ENCODE data around the gene ABCG5.

Gene ABCG5

DNA sequence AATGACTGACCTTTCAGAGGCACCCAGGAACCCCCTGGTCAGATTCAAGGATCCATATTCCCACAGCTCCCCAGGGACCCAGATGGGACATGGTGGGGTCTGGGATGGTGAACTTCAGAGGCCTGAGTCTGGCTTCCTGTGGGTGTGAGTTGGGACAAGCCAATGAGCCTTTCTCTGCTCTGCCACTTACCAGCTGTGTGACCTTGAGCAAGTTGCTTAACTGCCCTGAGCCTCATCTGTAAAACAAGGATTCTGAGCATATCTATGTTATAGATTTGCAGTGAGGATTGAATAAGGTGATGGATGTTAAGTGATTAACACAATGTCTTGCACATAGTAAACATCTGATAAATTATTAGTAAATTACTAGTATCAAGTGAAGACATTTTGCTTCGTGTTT is 6.5 kb upstream of the ABCG5 start:
- no peak for DNase-seq (ENCODE audit: low read depth)
- no peak overlapping the region for H3K4me3 ChIP-seq (ENCODE audit: low read depth, low read length)
- in situ Hi-C loops (cut with HindIII; ENCODE audit: low sequenced_read_pairs): no loop called here
- TF ChIP-seq, protein P1, sequence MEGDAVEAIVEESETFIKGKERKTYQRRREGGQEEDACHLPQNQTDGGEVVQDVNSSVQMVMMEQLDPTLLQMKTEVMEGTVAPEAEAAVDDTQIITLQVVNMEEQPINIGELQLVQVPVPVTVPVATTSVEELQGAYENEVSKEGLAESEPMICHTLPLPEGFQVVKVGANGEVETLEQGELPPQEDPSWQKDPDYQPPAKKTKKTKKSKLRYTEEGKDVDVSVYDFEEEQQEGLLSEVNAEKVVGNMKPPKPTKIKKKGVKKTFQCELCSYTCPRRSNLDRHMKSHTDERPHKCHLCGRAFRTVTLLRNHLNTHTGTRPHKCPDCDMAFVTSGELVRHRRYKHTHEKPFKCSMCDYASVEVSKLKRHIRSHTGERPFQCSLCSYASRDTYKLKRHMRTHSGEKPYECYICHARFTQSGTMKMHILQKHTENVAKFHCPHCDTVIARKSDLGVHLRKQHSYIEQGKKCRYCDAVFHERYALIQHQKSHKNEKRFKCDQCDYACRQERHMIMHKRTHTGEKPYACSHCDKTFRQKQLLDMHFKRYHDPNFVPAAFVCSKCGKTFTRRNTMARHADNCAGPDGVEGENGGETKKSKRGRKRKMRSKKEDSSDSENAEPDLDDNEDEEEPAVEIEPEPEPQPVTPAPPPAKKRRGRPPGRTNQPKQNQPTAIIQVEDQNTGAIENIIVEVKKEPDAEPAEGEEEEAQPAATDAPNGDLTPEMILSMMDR (IDR thresholded peaks at IDR 0.05; ENCODE audit: low read depth, low read length, missing control alignments): no peak

DNA sequence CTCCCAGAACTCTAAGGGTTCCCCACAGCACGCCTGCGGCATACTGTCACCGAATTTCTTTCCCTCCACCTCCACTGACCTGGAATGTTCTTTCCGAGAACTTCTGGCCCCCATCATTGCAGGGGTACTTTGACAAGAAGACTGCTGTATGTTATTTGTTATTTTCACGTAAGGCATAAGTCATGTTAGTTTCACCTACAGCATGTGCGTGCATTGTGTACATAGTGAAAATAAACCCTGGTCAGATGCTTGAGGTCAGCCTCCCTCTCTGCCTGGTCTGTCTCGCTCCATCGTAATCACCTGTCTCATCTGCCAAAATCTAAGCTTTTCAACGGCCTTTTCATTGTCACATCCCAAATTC is 4.2 kb upstream of the ABCG5 start:
- DNase-seq (ENCODE audit: low read depth): no peak
- no peak overlapping the region for H3K4me3 ChIP-seq (ENCODE audit: low read depth, low read length)
- in situ Hi-C loops (cut with HindIII; ENCODE audit: low sequenced_read_pairs): no loop called here
- TF ChIP-seq, protein P1 (IDR thresholded peaks at IDR 0.05; ENCODE audit: low read depth, low read length, missing control alignments): no peak

DNA sequence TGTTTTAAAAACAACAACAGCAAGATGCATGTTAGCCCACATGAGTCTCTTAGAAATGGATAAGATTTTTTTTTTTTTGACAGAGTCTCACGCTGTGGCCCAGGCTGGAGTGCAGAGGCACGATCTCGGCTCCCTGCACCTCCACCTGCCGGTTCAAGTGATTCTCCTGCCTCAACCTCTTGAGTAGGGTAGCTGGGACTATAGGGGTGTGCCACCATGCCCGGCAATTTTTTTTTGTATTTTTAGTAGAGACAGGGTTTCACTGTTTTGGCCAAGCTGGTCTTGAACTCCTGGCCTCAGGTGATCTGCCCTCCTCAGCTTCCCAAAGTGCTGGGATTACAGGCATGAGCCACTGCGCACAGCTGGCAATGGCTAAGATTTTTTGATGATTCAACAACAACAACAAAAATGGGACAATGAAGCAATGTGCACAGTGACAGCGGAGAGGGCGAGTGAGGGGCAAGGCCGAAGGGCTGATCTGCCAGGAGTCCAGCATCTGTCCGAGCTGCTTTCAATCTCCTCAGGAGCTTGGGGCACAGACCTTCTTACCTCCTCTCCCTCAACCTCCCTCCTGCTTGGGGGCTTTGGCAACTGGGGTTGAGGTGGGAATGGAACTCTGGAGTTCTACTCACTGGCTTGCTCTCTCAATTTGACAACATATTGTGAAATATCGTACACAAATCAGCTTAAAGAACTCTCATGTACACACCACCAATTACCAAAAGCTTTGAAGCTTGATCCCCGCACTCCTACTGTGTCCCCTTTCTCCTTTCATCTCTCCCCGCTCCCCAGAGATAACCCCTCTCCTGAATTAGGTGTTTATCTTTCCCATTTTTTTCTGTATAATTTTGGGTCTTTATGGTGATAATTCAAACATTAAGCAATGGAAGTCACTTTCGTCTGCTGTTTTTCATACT is 3.6 kb upstream of the ABCG5 start:
- no peak for DNase-seq (ENCODE audit: low read depth)
- TF ChIP-seq, protein P1 (IDR thresholded peaks at IDR 0.05; ENCODE audit: low read depth, low read length, missing control alignments): no peak
- no peak overlapping the region for H3K4me3 ChIP-seq (ENCODE audit: low read depth, low read length)
- in situ Hi-C loops (cut with HindIII; ENCODE audit: low sequenced_read_pairs): no loop called here

DNA sequence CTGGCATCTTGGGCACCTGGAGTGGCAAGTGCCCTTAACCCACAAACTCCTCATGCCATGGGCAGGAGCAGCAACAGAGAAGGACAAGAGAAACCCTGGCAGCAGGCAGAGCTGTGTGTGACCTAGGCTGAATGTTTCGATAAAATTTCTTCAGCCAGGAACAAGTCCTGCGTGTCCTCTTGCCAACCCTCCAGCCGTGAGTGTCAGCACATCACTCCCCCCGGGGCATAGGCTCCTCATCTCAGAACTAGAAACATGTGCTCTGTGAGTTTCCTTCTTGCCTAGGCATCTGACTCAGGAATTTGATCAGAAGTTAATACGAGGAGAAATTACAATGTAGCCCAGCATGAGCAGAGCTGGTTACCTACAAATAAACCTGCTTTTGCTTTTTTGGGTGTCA is 2.3 kb upstream of the ABCG5 start:
- TF ChIP-seq, protein P1 (IDR thresholded peaks at IDR 0.05; ENCODE audit: low read depth, low read length, missing control alignments): no peak
- in situ Hi-C loops (cut with HindIII; ENCODE audit: low sequenced_read_pairs): no loop called here
- H3K4me3 ChIP-seq (ENCODE audit: low read depth, low read length): no peak overlapping the region
- no peak for DNase-seq (ENCODE audit: low read depth)

DNA sequence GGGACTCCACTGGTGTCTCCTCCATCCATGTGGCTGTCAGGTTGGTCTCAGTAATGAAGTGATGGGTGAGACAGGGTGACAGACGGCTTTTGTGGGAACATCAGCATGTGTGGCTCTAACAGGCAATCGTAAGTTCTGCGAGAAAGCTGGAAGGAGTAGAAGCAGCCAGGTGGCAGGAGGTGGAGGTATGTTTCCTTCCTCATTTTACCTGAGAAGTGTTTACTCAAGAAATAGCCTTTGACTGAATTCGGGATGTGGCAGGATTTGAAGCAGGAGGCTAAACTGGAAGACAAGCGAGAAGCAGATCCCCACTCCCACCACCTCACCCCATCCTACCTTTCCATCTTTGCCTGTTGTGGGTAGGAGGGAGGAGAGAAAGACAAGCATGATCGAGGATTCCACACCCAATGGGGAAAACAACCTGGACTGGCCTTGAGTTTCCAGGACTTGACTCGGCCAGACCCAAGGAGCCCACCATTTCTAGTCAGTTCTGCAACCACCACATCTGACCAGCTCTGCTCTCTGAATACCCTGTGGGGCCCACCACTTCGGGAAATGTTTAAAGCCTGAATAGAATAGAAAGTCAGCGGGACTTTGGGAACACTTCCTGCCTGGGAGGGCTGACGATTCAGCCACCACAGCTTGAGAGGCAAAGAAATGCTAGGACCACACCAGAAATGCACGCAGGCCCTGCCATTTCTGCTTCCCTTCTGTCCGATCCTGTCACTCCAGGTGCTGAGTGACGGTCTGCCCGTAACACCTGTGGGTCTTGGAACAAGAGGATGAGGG is 1.3 kb upstream of the ABCG5 start:
- no peak for DNase-seq (ENCODE audit: low read depth)
- no peak overlapping the region for H3K4me3 ChIP-seq (ENCODE audit: low read depth, low read length)
- in situ Hi-C loops (cut with HindIII; ENCODE audit: low sequenced_read_pairs): no loop called here
- TF ChIP-seq, protein P1 (IDR thresholded peaks at IDR 0.05; ENCODE audit: low read depth, low read length, missing control alignments): no peak

DNA sequence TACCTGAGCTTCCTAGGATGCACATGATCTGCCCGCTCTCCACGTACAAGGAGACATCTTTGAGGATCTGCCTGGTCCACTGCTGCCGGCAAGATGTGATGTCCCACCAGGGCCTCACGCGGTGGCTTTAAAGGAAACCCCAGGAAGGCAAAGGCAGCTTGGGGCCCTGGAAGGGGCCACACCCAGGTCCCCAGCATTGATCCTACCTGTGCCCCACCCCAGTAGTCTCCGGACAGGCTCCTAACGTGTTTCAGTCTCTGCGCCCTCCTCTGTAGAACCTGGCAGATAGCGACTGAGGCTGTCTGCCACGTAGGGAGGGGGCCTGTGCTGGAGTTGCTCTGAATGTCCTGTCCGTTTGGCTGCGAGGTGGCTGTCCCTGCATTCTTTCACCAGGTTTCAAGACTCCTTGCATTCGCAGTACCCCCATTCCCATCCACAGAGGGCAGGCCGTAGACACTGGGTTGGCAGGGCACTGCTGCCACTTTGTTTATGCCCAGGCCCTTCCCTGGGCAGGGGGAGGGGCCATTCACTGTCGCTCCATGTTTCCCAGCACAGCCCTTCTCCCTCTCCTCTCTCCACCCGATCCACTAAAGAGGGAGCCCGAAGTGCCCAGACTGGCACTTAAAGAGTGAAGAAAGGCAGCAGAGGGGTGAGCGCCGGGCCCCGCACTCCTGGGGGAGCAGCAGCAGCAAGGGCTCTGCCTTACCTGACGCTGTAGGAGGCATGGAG is 644 bp downstream of the ABCG5 start:
- in situ Hi-C loops (cut with HindIII; ENCODE audit: low sequenced_read_pairs): no loop called here
- no peak for DNase-seq (ENCODE audit: low read depth)
- H3K4me3 ChIP-seq (ENCODE audit: low read depth, low read length): no peak overlapping the region
- TF ChIP-seq, protein P1 (IDR thresholded peaks at IDR 0.05; ENCODE audit: low read depth, low read length, missing control alignments): no peak
